HCT116 (cell line): ENCODE results near the gene NFE2L2. TPM values are rescaled to one million over a fixed set of nuclear protein-coding genes. Genes with fewer than 3 reads are reported as not detected.

Experiments used
- ATAC-seq: fragments of 200-7000 bp; cut with Tn5 transposase; 2 replicates; pipeline ENCODE4 v1.9.1; 2020; ENCODE audit warnings: mild to moderate bottlenecking, moderate library complexity
- BruUV-seq: library from RNA; stranded (reverse); fragments of 400-500 nt; replicated peaks from 2 replicates; lab custom pipeline; 2021; lab: Mats Ljungman, UMichigan
- CTCF ChIA-PET: fragments of 300-600 bp; sonication (Branson Sonifier 250); formaldehyde crosslinking; loops from one replicate; lab custom pipeline; 2021; ENCODE audit warnings: antibody characterized with exemption; lab: Charles Lee
- POLR2A ChIA-PET: fragments of 300-600, 350-600 bp; sonication (Branson Sonifier 250); formaldehyde crosslinking; loops from one replicate; lab custom pipeline; 2021; ENCODE audit warnings: antibody characterized with exemption; lab: Charles Lee
- RAD21 ChIA-PET, 2 experiments: fragments of 300-600 bp; sonication (Branson Sonifier 250); formaldehyde crosslinking; loops; one replicate each; lab custom pipeline; 2023; ENCODE audit warnings: low total read pairs in 2 of 2; ENCODE audit not compliant: uncharacterized antibody in 2 of 2, unreplicated experiment in 2 of 2, low non-redundant PET in 1 of 2; lab: Charles Lee
- DNase-seq: peaks from one replicate; pipeline ENCODE4 v3.0.0-alpha.2; 2010; ENCODE audit warnings: low read depth, low spot score
- H2AFZ ChIP-seq: fragments of 200-600 bp; shearing (Covaris generic), sonication (generic); 2 replicates; pipeline ENCODE4 v1.6.1; 2017; ENCODE audit warnings: low read depth, mixed run types, mixed read lengths, antibody characterized with exemption, low read length; ENCODE audit not compliant: poor library complexity, severe bottlenecking
- H3K27ac ChIP-seq: 2 replicates; pipeline ENCODE4 v1.5.1; 2012; ENCODE audit warnings: low read depth, low read length
- H3K27me3 ChIP-seq: fragments of 200-600 bp; sonication (generic); 2 replicates; pipeline ENCODE4 v1.6.1; 2016; ENCODE audit warnings: mixed run types, low read length, mixed read lengths; ENCODE audit not compliant: insufficient read depth
- H3K36me3 ChIP-seq, 2 experiments: fragments of 200-500 bp in 1 of 2; fragments of 200-600 bp in 1 of 2; sonication (Bioruptor generic) in 1 of 2; sonication (generic) in 1 of 2; 2 replicates each; pipeline versions ENCODE4 v1.5.1 to v1.6.1; 2014 to 2016; ENCODE audit warnings: low read length in 2 of 2, inconsistent platforms in 1 of 2, mixed read lengths in 1 of 2, mixed run types in 1 of 2; ENCODE audit not compliant: insufficient read depth in 2 of 2, control insufficient read depth in 1 of 2
- H3K4me1 ChIP-seq, 2 experiments: fragments of 200-600 bp in 1 of 2; sonication (generic) in 1 of 2; 2 replicates each; pipeline versions ENCODE4 v1.5.1 to v1.6.1; 2012 to 2017; ENCODE audit warnings: low read length in 2 of 2, inconsistent platforms in 1 of 2, mild to moderate bottlenecking in 1 of 2, mixed read lengths in 1 of 2, mixed run types in 1 of 2, moderate library complexity in 1 of 2; ENCODE audit not compliant: insufficient read depth in 2 of 2, control insufficient read depth in 1 of 2
- H3K4me2 ChIP-seq: fragments of 200-600 bp; sonication (generic); 2 replicates; pipeline ENCODE4 v1.6.1; 2017; ENCODE audit warnings: mixed run types, low read length, mixed read lengths
- H3K4me3 ChIP-seq, 2 experiments: fragments of 200-600 bp in 1 of 2; sonication (generic) in 1 of 2; replicated peaks in 1 of 2; 2 replicates each; pipeline ENCODE4 v1.5.1; 2011 to 2016; ENCODE audit warnings: low read length in 2 of 2, control low read depth in 1 of 2, low read depth in 1 of 2, mild to moderate bottlenecking in 1 of 2, mixed read lengths in 1 of 2, mixed run types in 1 of 2
- H3K79me2 ChIP-seq: fragments of 200-600 bp; sonication (generic); 2 replicates; pipeline ENCODE4 v1.6.1; 2017; ENCODE audit warnings: mild to moderate bottlenecking, mixed run types, low read length, moderate library complexity, mixed read lengths; ENCODE audit not compliant: insufficient read depth
- H3K9ac ChIP-seq: fragments of 200-600 bp; sonication (generic); 2 replicates; pipeline ENCODE4 v1.6.1; 2016; ENCODE audit warnings: low read length, mixed read lengths
- H3K9me2 ChIP-seq: fragments of 200-600 bp; sonication (generic), shearing (Covaris generic); 2 replicates; pipeline ENCODE4 v1.6.1; 2017; ENCODE audit warnings: mixed run types, mild to moderate bottlenecking, moderate library complexity; ENCODE audit not compliant: insufficient read depth
- H3K9me3 ChIP-seq, 2 experiments: fragments of 200-500 bp in 1 of 2; fragments of 200-600 bp in 1 of 2; sonication (Bioruptor generic) in 1 of 2; sonication (generic) in 1 of 2; 2 replicates each; pipeline ENCODE4 v1.6.1; 2014 to 2017; ENCODE audit warnings: low read length in 2 of 2, mixed read lengths in 2 of 2, inconsistent platforms in 1 of 2, low read depth in 1 of 2, mild to moderate bottlenecking in 1 of 2, mixed run types in 1 of 2, moderate library complexity in 1 of 2; ENCODE audit not compliant: control insufficient read depth in 1 of 2, insufficient read depth in 1 of 2
- H4K20me1 ChIP-seq: fragments of 200-600 bp; sonication (generic), shearing (Covaris generic); 2 replicates; pipeline ENCODE4 v1.6.1; 2017; ENCODE audit warnings: mixed run types, mild to moderate bottlenecking, moderate library complexity; ENCODE audit not compliant: insufficient read depth
- ATF3 ChIP-seq: IDR thresholded peaks from 2 replicates; pipeline ENCODE4 v1.6.1; 2012
- CBX3 ChIP-seq: IDR thresholded peaks from 2 replicates; pipeline ENCODE4 v1.6.1; 2012; ENCODE audit warnings: low read depth
- CEBPB ChIP-seq: IDR thresholded peaks from 2 replicates; pipeline ENCODE4 v1.6.1; 2012; ENCODE audit warnings: low read depth
- CTCF ChIP-seq, 3 experiments: fragments of 200-600 bp in 1 of 3; sonication (generic) in 1 of 3; IDR thresholded peaks in 2 of 3; conservative IDR thresholded peaks in 1 of 3; 2 replicates each; pipeline ENCODE4 v1.5.1; 2012 to 2017; ENCODE audit warnings: low read depth in 2 of 3, low read length in 2 of 3, antibody characterized with exemption in 1 of 3, borderline replicate concordance in 1 of 3, control low read depth in 1 of 3, mild to moderate bottlenecking in 1 of 3, mixed read lengths in 1 of 3, mixed run types in 1 of 3, moderate library complexity in 1 of 3; ENCODE audit not compliant: insufficient read depth in 1 of 3
- ELF1 ChIP-seq: IDR thresholded peaks from 2 replicates; pipeline ENCODE4 v1.6.1; 2012; ENCODE audit warnings: low read depth, borderline replicate concordance
- EZH2 ChIP-seq: fragments of 200-600 bp; sonication (generic); IDR thresholded peaks from 2 replicates; pipeline ENCODE4 v1.6.1; 2017; ENCODE audit warnings: antibody characterized with exemption, mixed run types
- EZH2phosphoT487 ChIP-seq: fragments of 200-600 bp; IDR thresholded peaks from 2 replicates; pipeline ENCODE4 v1.6.1; 2018; ENCODE audit warnings: antibody characterized with exemption, borderline replicate concordance
- FOSL1 ChIP-seq: IDR thresholded peaks from 2 replicates; pipeline ENCODE4 v1.6.1; 2012; ENCODE audit warnings: low read depth
- MAX ChIP-seq: IDR thresholded peaks from 2 replicates; pipeline ENCODE4 v1.6.1; 2012
- REST ChIP-seq: IDR thresholded peaks from 2 replicates; pipeline ENCODE4 v1.6.1; 2012; ENCODE audit warnings: low read depth
- TCF7L2 ChIP-seq: IDR thresholded peaks from 2 replicates; pipeline ENCODE4 v1.7.0; 2011; ENCODE audit warnings: borderline replicate concordance, inconsistent platforms; ENCODE audit not compliant: insufficient read depth, insufficient read length; ENCODE audit errors: extremely low read depth
- YY1 ChIP-seq: IDR thresholded peaks from 2 replicates; pipeline ENCODE4 v1.6.1; 2011; ENCODE audit warnings: low read length, low read depth, moderate library complexity, mild to moderate bottlenecking; ENCODE audit not compliant: insufficient replicate concordance; ENCODE audit errors: extremely low read depth
- ZBTB33 ChIP-seq: IDR thresholded peaks from 2 replicates; pipeline ENCODE4 v1.6.1; 2011; ENCODE audit warnings: mild to moderate bottlenecking, low read length, moderate library complexity; ENCODE audit not compliant: insufficient replicate concordance; ENCODE audit errors: extremely low read depth
- ZNF274 ChIP-seq: fragments of 200-500 bp; sonication (Bioruptor generic); IDR thresholded peaks from 2 replicates; pipeline ENCODE4 v1.6.1; 2014; ENCODE audit warnings: mild to moderate bottlenecking, low read depth, low read length, inconsistent platforms
- intact Hi-C: fragments of 100-400 bp; cut with micrococcal nuclease; formaldehyde crosslinking; loops from 2 replicates; pipeline ENCODE4 v1.10.0; 2022
- total RNA-seq: library from RNA; stranded (reverse); gene quantifications from one replicate; pipeline ENCODE4 v1.2.1, GENCODE V29; 2021; ENCODE audit not compliant: unreplicated experiment

Gene NFE2L2
- total RNA-seq, 1 experiment from 2014 or later: 106 TPM

- ChIA-PET CTCF (interaction anchor here (1.2 kb wide), 1 partner anchor 108 kb away, joined by 3 read pairs; no protein-coding TSS in a partner anchor), RAD21 (no interaction called here), POLR2A (no interaction called here)
- H3K4me3 ChIP-seq: no peak overlapping the region
- H3K27ac ChIP-seq: no peak overlapping the region
- TF ChIP-seq ELF1 (no peak), YY1 (no peak), TCF7L2 (no peak), CBX3 (no peak), ZNF274 (no peak), EZH2phosphoT487 (no peak), EZH2 (no peak), FOSL1 (no peak), REST (no peak), ZBTB33 (no peak), CTCF (IDR thresholded peaks at IDR 0.05 in 2 of 3, conservative IDR thresholded peaks at IDR 0.05 in 1 of 3; ENCODE audit: borderline replicate concordance in 1 of 3, insufficient read depth in 1 of 3, low read depth in 2 of 3, low read length in 2 of 3) (no peak), CEBPB (no peak), MAX (no peak), ATF3 (no peak)
- ATAC-seq (no peak), DNase-seq (no peak)
- no TSS peak for BruUV-seq
- H3K4me1 ChIP-seq: no peaks in the 10 kb centered on the region
- no peak overlapping the region for H3K4me2 ChIP-seq
- H3K27me3 ChIP-seq: no peaks in the 10 kb centered on the region
- intact Hi-C loops: no loop called here
- H3K9ac ChIP-seq: no peak overlapping the region
- no peaks in the 10 kb centered on the region for H3K9me3 ChIP-seq
- no peak overlapping the region for H2AFZ ChIP-seq
- no peaks in the 10 kb centered on the region for H3K79me2 ChIP-seq
- no peaks in the 10 kb centered on the region for H3K36me3 ChIP-seq
- no peaks in the 10 kb centered on the region for H4K20me1 ChIP-seq
- H3K9me2 ChIP-seq: no peaks in the 10 kb centered on the region
These were observed 8.2 kb upstream of the NFE2L2 start for GRCh38 chr2:177272765-177273164.
